ENCODE data around the gene METTL23.

Gene METTL23

GRCh38 chr17:76726776-76727718 lies at the start of gene METTL23:
Gene METTL23, plus strand, starts transcription at chr17:76726839. Its CDS starts 2,872 bp downstream, at chr17:76729711.
- FAIRE-seq, result no peak

- FAIRE-seq, result no peak
Measured at GRCh38 chr17:76677406-76677805, 49.2 kb upstream of the METTL23 start.

GRCh38 chr17:76678330-76678729 lies 48.3 kb upstream of the METTL23 start:
- FAIRE-seq, result no peak

GRCh38 chr17:76679239-76679638 lies 47.4 kb upstream of the METTL23 start:
- no peak for FAIRE-seq

- FAIRE-seq, result no peak
Measured at GRCh38 chr17:76681222-76682137, 45.2 kb upstream of the METTL23 start.

GRCh38 chr17:76682296-76682695 lies 44.3 kb upstream of the METTL23 start:
- no peak for FAIRE-seq

- FAIRE-seq, result no peak
Measured at GRCh38 chr17:76683011-76683755, 43.5 kb upstream of the METTL23 start.

- no peak for FAIRE-seq
Measured at GRCh38 chr17:76683921-76684745, 42.5 kb upstream of the METTL23 start.

GRCh38 chr17:76684756-76685155 lies 41.9 kb upstream of the METTL23 start:
- no peak for FAIRE-seq

- no peak for FAIRE-seq
Measured at GRCh38 chr17:76685366-76685765, 41.3 kb upstream of the METTL23 start.

- FAIRE-seq, result no peak
Measured at GRCh38 chr17:76685846-76686245, 40.8 kb upstream of the METTL23 start.

- no peak for FAIRE-seq
Measured at GRCh38 chr17:76686538-76687297, 39.9 kb upstream of the METTL23 start.

- FAIRE-seq, result no peak
Measured at GRCh38 chr17:76687298-76688164, 39.1 kb upstream of the METTL23 start.

GRCh38 chr17:76688165-76688622 lies 38.4 kb upstream of the METTL23 start:
- FAIRE-seq, result no peak

GRCh38 chr17:76689859-76690258 lies 36.8 kb upstream of the METTL23 start:
- FAIRE-seq, result no peak

- FAIRE-seq, result no peak
Measured at GRCh38 chr17:76690596-76691280, 35.9 kb upstream of the METTL23 start.

- FAIRE-seq, result no peak
Measured at GRCh38 chr17:76691379-76692191, 35.1 kb upstream of the METTL23 start.
